ENCODE data around the gene PTPRE. TPM values are rescaled to one million over a fixed set of nuclear protein-coding genes. Genes with fewer than 3 reads are reported as not detected.
A peak's percentile ranks its signal among the peaks of the same experiment; 100 is the strongest.

Gene PTPRE
- total and polyA plus RNA-seq, 2 donors from 2014 or later = 1.1 to 25.7 TPM

DNA sequence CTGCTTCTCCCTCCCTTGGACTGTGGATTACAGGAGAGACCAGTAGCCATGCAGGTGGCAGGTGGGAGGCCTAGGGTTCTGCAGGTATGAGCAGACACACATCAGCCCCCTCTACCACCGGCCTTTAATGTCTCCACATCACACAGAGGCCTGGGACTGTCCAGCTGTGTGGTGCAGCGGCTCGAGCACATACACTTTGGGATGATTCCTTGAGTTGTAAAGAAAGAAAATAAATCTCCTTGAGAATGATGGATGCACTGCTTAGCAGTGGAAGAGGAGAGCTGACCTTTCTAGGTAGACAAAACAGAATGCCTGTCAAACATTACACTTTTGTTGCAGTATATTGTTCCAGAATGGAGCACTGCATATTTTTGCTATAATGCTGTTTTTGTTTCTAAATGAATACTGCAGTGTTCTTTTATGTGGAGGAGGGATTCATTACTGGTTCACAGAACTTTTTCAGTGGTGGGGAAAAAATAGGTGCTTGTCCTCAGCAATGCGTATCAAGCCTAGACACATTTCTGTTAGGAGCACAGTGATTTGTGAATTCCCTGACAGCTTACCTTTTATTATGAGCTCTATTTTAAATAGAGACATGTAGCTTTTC, 66.0 kb downstream of the PTPRE start:
- no peak overlapping the region for H3K27ac ChIP-seq (ENCODE audit: low read depth in 2 of 2, low read length in 2 of 2)
- FAIRE-seq (no peak), DNase-seq (peak in 1 of 5 donors; percentile 31)
- intact Hi-C loops (cut with DNase I) = no loop called here
- no peak overlapping the region for H3K9ac ChIP-seq (ENCODE audit: low read length in 3 of 3)
- H3K36me3 ChIP-seq (ENCODE audit: control insufficient read depth in 2 of 3, insufficient read depth in 3 of 3, low read length in 3 of 3) = no peaks in the 10 kb centered on the region
- TF ChIP-seq, protein P1, sequence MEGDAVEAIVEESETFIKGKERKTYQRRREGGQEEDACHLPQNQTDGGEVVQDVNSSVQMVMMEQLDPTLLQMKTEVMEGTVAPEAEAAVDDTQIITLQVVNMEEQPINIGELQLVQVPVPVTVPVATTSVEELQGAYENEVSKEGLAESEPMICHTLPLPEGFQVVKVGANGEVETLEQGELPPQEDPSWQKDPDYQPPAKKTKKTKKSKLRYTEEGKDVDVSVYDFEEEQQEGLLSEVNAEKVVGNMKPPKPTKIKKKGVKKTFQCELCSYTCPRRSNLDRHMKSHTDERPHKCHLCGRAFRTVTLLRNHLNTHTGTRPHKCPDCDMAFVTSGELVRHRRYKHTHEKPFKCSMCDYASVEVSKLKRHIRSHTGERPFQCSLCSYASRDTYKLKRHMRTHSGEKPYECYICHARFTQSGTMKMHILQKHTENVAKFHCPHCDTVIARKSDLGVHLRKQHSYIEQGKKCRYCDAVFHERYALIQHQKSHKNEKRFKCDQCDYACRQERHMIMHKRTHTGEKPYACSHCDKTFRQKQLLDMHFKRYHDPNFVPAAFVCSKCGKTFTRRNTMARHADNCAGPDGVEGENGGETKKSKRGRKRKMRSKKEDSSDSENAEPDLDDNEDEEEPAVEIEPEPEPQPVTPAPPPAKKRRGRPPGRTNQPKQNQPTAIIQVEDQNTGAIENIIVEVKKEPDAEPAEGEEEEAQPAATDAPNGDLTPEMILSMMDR (IDR thresholded peaks at IDR 0.05; ENCODE audit: borderline replicate concordance, extremely low read depth, insufficient read depth) = no peak
- H3K4me3 ChIP-seq (ENCODE audit: low read length in 3 of 3) = no peak overlapping the region
- no peaks in the 10 kb centered on the region for H3K9me3 ChIP-seq (ENCODE audit: control insufficient read depth in 2 of 3, insufficient read depth in 1 of 3, low read length in 3 of 3)
- no peaks in the 10 kb centered on the region for H3K4me1 ChIP-seq (ENCODE audit: control insufficient read depth in 2 of 3, insufficient read depth in 2 of 3, low read depth in 1 of 3, low read length in 3 of 3)
- no peaks in the 10 kb centered on the region for H3K27me3 ChIP-seq (ENCODE audit: control insufficient read depth, insufficient read depth, low read length)

DNA sequence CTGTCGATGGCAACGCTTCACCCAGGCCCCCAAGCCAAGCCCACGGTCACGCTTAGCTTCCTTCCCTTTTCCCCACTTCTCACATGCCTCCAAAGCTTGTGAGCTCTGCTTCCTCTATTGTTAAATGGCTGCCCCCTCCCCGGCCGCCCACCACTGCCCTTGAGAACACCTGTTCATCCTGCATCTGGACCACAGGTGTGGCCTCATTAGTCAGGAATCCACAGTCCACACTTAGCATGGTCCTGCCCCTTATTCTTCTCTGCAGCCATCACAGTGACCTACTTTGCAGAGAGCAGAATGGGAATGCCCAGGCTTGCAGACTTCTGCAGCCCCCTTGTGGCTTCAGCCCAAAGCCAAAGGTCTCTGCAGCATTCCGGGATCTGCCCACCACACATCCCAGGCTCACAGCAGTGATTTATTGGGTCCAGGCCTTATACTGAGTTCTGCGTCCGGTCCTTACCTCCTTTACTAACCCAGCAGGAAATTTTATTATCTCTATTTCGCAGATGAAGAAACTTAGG, 66.9 kb downstream of the PTPRE start:
- TF ChIP-seq, protein P1 (IDR thresholded peaks at IDR 0.05; ENCODE audit: borderline replicate concordance, extremely low read depth, insufficient read depth) = peak; percentile 15
- no peaks in the 10 kb centered on the region for H3K27me3 ChIP-seq (ENCODE audit: control insufficient read depth, insufficient read depth, low read length)
- H3K9me3 ChIP-seq (ENCODE audit: control insufficient read depth in 2 of 3, insufficient read depth in 1 of 3, low read length in 3 of 3) = no peaks in the 10 kb centered on the region
- no peak overlapping the region for H3K27ac ChIP-seq (ENCODE audit: low read depth in 2 of 2, low read length in 2 of 2)
- no peak overlapping the region for H3K9ac ChIP-seq (ENCODE audit: low read length in 3 of 3)
- intact Hi-C loops (cut with DNase I) = no loop called here
- H3K4me1 ChIP-seq (ENCODE audit: control insufficient read depth in 2 of 3, insufficient read depth in 2 of 3, low read depth in 1 of 3, low read length in 3 of 3) = no peaks in the 10 kb centered on the region
- H3K4me3 ChIP-seq (ENCODE audit: low read length in 3 of 3) = no peak overlapping the region
- peak in 2 of 5 donors; percentile 27 to 47 for DNase-seq
- FAIRE-seq = no peak
- no peaks in the 10 kb centered on the region for H3K36me3 ChIP-seq (ENCODE audit: control insufficient read depth in 2 of 3, insufficient read depth in 3 of 3, low read length in 3 of 3)

DNA sequence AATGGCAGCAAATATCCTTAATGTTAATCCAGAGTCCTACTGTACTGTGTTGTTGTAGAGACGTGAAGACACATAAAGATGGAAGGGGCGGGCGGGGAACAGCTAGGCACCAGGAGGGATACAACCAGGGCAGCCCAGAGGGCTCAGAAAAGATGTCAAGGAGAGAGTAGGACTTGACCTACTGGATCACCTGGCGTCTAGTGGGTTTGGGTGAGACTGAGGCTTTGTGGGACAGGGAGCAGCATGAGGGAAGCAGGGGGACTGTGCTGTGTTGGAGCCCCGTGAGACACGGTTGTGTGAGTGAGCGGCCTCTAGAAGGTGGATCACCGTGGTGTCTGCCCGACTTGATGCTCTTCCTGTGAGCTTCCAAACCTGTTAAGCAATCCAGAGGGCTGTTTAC, 68.0 kb downstream of the PTPRE start:
- Histone ChIP-seq H3K36me3 (ENCODE audit: control insufficient read depth in 2 of 3, insufficient read depth in 3 of 3, low read length in 3 of 3) (no peaks in the 10 kb centered on the region), H3K9ac (ENCODE audit: low read length in 3 of 3) (no peak overlapping the region), H3K27me3 (ENCODE audit: control insufficient read depth, insufficient read depth, low read length) (no peaks in the 10 kb centered on the region), H3K9me3 (ENCODE audit: control insufficient read depth in 2 of 3, insufficient read depth in 1 of 3, low read length in 3 of 3) (peaks cover 0 to 3% (median 0%) of the 10 kb centered on the region in 3 donors), H3K4me1 (ENCODE audit: control insufficient read depth in 2 of 3, insufficient read depth in 2 of 3, low read depth in 1 of 3, low read length in 3 of 3) (no peaks in the 10 kb centered on the region), H3K4me3 (ENCODE audit: low read length in 3 of 3) (no peak overlapping the region), H3K27ac (ENCODE audit: low read depth in 2 of 2, low read length in 2 of 2) (no peak overlapping the region)
- intact Hi-C loops (cut with DNase I) = no loop called here
- no peak for DNase-seq
- FAIRE-seq = no peak
- TF ChIP-seq, protein P1 (IDR thresholded peaks at IDR 0.05; ENCODE audit: borderline replicate concordance, extremely low read depth, insufficient read depth) = no peak
